HG03066 (cell line): Measurements from ENCODE around the gene RARA.

Experiments used
- ATAC-seq: cut with Tn5 transposase; IDR thresholded peaks from one replicate; pipeline ENCODE4 v1.9.1; 2021; ENCODE audit warnings: low read depth; ENCODE audit not compliant: unreplicated experiment

RARA gene

DNA sequence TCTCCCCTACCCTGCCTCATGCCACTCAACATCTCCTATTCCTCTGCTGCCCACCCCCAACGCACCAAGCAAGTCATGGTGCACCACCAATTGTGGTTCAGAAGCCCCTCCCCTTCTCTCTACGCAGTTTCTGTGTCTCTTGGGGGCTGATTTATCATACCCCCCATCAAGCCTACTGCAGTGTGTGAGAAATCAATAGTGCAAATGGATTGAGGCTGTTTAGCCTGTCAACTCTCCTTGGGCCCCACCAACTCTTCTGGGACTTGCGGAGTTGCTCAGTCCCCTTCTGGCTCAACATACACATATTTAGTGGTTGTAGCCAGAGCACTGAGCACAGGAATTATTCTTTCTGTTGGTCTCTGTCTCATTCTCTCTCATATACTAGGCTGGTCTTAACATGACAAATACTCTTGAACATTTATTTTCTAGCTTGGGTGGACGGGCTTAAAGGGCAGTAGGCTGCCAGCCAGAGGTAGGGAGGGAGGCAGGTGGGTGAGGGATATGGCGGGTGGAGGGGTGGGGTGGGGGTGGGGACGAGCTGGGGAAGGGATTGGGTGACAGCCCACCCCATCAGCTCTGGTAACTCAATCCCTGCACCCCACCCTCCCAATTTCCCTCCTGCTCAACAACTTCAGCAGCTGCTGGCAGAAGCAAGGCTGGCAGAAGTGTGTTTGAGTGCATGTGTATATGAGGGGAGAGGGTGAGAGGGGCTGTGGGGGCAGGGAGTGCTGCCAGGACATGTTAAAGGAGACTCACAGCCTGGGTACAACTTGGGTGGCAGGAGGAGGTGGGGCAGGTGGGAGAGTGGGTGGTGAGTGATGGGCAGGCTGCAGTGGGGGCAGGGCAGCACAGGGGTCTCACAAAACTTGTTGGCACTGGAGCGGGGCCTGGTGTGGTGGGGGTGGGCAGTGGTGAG is 4.9 kb downstream of the RARA start:
- ATAC-seq: no peak

DNA sequence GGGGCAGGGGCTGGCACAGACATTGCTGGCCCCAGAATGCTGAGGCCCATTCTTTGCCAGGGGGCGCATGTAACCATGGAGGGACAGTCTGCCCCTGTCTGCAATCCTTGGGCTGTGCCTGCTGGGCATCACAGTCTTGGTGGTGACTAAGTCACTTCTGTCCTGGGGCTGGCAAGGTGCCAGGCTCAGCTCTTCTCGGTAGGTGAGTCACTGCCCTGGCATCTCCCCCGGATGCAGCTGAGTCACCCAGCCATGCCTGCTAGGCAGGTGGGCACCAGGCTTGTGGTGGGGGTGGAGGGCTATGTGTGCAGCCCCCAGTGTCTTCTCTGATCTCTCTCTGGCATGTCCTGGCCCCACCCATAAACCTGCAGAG is 5.6 kb downstream of the RARA start:
- no peak for ATAC-seq

DNA sequence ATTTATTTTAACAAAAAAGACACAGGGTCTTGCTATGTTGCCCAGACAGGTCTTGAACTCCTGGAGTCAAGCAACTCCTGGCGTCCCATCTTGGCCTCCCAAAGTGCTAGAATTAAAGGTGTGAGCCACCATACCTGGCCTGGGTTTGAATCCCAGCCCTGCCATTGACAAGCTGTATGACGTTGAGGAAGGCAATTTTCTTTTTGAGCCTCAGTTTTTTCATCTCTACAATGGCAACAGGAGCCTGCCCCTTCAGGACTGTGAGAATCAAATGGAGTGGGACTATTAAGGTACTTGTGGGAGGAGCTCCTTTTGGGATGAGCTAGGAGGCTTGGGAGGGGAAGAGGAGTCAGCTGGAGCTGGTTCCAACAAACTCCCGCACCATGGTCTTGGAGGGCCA is 6.2 kb downstream of the RARA start:
- ATAC-seq: no peak

DNA sequence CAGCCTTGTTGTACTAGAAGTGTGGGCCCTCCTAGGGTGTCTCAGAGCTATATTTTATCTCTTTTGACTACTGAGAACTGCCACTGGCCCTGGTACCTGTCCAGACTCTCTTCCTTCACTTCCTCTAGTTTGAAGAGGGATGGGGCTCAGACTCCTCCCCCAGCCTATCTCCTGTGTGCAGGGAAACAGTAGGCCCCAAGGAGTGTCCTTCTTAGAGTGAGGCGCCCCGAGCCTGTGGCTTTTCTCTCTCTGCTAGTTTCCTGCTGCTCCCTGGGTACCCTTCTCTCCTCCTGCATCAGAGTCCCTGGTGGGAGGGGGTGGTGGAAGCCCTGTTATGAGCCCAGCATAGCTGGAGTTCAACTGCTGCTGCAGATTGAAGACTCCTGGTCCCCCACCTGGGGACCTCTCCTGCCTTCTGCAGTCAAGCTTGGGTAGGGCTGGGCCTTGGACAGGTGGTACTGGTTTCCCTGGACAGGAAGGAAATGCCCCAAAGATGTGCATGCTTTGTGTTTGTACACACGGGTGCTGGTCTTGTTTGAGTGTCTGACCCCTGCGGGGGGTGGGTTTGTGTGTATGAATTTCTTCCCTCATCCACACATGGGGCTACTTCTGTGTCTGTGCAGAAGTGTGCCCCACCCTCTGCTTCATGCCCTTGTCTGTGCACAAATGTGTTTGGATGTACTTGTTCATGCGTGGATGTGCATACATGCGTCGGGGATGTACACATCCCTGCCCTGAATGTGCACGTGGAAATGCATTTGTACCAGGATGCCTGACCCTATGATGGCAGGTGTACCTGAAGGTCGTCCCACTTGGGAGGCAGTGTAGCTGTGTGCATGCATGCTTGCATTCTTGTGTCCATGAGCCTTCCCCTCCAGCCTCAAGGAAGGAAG is 6.9 kb downstream of the RARA start:
- ATAC-seq: no peak

DNA sequence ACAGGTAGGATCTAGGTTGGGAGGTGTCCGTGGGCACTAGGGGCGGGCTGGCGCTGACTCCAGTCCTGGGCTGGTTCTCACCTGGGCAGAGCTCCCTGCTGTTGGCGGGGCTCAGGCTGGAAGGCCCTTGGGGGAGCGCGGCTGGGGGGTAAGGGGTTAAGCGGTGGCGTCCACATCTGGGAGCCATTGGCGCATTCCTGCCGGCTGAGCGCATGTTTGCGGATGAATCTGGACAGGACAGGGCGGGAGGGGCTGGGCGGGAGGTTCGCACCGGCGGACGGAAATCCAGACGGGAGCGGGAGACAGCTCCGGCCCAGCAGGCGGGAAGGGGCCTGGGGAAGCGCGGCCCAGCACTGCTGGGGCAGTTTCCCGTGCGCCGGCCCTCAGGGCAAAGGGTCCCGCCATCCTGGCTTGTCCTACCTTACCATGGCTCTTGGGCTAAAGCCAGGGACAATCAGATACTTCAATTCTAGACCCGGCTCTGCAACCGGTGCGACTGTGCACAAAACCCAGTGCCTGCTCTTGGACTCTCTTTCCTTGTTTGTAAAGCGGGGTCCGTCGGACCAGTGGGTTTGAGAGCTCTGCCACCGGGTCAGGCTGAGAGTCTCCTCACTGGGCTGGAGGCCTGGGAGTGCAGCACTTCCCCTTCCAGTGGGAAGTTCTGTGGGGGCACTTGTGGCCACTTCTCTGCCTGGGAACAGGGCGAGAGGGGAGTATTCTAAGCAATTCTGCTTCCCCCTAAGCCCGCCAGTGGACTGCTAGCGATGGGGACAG is 7.8 kb downstream of the RARA start:
- ATAC-seq: no peak

DNA sequence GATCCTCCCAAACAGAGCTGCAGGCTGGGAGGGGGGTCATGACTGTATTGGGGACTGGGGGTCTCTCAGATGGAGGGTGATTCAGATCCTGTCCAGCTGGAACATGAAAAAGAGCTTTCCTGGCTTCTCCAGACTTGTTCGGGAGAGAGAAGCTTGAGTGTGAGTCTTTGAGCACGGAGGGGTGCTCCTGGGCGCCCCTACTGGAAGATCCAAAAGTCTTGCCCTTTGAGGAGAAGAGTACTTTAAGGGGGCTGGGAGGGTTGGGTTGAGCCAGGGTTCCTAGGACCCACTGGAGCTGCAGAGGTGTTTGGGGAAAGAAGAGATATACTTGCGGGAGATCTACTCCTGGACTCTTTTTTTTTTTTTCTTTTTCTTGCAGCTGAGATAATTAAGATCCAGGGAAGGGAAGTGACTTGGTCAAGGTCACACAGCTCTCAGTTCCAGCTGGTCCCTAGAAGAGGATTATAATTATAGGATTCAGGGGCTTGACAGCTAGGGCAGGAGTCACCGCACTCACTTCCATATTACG is 8.4 kb downstream of the RARA start:
- no peak for ATAC-seq

DNA sequence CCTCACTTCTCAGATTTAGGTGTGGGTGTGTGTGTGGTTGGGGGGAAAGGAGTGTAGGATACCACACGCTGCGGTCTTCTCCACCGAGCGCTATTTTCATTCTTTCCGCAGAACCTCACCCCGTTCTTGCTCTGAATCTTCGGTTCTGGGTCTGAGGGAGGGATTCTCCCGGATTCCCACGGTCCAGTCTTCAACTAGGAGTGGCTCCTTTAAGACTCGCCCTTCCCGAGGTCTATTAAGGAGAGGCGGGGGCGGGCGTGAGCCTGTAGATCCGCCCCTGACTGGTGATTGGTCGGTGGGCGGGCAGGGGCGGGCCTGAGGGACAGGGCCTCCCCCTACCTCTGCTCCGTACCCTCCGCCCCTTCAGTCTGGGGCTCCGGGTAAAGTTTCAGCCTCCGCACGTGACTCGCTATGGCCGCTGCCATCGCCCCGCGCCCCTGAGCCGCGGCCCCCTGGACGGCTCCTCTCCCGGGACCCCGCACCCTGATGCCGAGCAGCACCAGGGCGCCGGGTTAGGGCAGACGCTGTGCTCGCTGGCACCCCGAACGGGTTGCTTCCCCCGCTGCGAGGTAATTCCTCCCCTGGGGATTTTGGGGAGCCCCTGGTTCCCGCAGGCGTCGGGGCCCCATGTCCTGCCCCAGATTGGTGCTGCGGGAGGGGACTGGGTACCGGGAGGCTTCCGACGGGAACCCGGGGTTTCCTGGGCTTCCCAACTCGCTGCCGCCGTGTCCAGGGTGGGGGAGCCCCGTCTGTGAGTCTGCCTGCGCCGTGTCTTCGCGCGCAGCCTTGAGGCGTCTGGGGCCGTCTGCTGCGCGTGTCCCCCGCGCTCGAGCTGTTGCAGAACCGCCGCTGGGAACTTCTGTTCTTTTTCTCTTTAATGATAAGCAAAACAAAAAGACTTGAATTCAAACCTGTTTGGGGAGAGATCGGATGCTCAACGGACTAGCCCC is 9.2 kb downstream of the RARA start:
- ATAC-seq: peak; percentile 54

DNA sequence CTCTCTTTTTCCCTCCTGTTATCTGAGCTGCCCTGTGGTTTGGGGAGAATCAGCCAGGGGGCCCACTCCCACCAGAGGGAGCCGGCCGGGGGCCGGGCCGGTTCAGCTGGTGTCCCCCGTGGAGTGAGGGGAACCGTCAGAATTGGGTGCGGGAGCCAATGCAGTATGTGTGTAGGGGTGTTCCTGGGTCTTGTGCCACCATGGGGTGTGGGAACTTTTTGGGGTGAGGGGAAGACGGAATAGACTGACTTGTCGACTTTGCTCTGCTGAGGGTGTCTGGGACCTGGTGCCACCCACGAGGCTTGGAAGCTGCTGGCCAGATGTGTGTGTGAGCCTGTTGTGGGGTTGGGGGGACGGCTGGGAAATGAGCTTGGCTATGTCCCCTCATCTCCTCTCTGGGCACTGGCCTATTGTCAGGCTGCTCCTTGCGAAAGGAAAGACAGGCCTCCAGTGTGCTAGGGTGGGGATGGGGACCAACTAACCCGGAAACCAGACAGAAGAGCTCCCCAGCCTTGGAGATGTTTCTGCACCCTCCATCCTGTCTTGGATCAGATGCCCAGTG is 9.9 kb downstream of the RARA start:
- ATAC-seq: no peak

DNA sequence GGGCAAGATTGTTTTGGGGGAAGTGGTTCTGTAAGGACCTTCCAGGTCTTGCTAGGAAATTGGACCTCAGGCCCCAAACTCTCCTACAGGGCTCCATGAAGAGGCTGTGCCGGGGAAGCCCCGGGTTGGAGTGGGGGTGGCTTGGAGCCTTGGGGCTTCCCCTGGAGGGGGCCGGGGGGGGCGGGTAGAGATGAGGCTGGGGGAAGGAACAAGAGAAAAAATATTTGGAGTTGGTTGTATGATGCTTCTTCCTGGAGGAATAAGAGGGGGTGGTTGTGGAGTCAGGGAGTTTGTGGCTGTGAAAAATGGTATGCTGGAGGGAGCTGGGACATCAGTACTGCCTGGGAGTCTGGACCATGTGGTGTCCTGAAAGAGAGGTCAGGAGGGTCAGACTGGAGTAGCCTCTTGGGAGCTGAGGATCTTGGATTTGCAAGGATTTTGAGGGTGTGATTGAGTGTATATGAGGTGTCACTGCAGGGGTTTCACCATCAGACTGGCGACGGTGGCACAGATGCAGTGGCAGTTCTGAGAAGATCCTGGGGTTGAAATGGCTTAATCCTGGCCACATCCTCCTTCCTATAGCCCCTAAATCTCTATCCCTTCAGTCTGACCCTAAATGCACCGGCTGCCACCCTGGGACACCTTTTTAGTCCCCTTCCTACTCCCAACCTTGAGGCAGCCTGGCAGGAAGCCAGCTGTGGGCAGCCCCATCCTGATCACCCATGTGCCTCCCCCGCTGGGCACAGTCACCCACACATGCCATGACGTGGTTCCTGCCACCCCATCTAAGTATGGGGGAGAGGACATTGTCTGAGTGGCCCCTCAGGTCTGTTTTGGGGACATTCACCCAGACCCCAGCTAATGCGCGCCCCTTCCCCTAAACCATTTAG is 10.9 kb downstream of the RARA start:
- ATAC-seq: no peak

DNA sequence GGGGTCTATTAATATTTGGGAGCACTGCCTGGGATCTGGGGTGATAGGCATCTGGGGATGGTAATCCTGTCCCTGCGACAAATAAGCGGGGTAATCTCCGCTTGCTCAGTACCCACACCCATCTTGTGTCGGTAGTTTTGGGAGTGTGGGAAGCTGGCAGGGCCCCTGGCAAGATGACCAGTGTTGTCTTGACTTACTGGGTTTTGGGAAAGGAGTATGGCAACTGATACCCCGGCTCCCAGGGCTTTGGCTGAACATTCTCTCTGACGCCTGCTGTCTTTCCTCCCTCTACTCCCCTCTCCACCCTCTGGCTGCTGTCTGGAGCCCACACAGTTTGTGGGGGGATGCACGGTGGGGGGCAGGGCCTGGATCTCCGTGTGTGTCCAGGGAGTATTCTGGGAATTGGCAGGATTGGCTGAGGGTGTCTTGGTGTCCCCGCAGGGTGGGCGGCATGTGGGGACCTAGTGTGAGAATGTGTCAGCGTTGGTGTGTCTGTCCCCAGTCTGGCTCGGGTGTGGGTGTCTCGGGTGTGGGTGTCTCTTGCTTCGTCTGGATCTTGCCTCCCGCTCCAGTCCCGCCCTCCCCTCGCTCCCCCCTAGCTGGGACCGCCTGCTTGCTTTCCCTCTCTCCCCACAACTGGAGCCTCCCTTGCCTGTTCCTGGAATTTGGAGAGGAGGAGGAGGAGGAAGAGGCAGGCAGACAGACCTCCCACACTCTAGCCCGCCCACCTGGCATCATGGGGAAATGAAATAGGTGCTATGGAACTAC is 12.0 kb downstream of the RARA start:
- no peak for ATAC-seq

DNA sequence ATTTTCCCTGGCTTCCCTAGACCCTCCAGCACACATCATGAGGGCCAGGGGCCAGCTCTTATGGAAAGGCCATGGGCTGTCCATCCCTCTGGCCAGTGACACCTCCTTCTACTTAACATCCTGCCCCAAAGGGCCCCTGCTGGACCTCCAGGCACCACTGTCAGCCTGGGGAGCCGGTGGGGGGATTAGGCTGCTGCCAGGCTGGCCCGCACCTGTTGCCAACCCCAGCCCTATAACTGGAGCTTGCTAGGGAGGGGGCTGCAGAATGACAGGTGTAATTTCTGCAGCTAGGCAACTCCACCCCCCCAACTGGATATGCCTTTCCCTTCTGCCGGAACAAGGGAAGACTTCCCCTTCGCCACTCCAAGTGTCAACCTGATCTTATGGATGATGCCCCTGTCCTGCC is 12.5 kb downstream of the RARA start:
- no peak for ATAC-seq

DNA sequence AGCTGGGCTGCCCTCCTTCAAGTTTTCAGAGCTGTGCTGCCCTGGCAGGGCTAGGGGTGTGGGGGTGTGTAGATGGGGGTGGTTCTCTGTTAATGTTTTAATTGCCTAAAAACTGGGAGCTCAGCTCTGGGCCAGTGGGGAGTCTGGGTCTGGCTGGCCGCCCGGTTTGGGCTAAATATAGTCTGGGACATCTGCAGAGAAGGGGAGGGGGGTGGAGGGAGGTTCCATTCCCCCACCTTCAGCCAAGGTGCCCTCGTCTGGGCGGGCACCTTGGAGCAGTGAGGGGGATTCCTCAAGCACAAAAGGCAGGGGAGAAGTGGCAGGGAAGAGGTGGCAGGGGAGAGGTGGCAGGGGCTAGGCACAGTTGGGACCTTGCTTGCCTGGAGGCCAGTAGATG is 13.0 kb downstream of the RARA start:
- ATAC-seq: no peak

DNA sequence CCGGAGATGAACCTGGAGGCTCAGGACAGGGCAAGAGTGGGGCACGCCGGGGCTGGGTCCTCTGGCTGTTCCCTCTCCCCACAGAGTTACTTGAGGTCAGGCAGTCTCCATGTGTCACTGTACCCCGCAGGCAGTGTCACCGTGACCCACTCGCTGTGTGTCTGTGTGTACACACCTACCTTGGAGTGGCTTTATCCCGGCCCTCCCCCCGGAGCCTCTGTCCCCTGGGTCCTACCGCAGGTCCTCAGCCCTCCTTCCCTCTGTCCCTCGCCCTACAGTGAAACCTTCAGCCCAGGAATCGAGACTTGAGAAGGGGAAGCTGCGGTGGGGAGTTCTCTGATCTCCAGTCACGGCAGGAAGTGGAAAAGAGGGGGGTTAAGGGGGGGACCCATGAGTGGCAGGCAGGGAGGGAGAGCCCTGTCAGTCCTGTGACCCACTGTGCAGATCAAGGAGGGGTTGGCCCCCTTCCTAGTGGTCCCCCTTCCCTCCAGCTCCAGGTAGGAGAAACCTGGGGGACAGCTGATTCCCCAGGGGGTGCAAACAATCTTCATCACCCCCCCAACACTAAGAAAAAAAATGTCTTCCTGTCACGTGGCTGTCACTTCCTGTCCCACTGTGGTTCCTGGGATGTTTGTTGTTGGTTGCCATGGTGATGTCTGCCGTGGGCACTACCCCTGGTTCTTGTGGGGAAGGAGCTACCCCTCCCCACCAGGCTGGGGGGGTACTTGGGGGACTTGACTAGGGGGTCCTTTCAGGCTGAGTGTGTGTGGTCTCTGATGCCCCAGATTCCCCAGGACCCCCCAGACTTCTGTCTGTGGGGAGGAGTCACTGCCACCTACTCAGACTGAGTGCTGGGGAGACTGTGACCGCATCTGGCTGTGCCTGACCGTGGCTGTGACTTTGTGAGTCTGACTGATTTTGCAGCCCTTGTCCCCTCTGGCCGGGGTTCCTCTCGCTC is 13.7 kb downstream of the RARA start:
- no peak for ATAC-seq

DNA sequence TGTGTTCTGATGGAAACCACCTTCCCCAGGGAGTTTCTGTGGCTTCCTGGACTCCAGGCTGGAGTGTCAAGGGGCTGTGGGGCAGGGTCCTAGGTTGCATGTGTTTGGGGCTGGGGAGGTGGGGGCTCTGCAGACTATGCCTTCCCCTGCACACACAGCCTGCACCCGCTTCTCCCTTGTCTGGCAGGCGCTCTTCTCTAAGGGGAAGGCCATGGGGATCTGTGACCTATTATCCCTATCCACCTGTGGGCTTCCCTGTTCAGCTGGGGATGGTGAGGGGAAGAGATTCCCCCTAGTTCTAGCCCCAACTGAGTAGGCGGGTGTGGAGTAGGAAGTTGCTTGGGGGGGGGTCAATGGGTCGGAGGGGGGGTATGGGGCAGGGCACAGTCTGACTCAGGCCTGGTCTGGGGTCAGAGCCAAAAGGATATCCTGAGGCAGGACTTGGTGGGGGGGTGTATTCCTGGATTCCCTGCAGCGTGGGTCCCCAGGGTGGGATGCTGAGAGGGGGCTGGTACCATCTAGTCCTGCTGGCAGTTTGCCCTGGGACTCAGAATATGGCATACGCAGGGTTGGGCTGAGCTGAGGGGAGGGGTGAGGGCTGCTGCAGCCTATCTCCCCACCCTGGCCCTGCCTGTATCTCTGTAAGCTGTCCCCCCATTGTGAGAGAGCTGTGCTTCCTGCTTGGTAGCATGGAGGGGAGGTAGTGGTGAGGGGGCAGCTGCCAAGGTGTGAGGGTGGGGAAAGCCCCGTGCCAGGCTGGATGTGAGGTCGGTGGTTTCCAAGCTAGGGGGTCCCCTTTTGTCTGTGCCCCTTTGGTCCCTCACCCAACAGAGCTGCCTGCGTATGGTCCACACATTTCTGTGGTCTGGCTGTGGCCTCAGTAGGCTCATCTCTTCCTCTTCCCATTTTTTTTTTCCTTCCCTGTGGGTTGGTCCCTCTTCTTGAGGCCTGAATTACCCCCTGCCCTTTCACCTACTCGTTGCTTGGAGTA is 14.7 kb downstream of the RARA start:
- ATAC-seq: no peak
